CD4-positive, alpha-beta T cell treated with Interleukin-15 for 4 hours (primary cell): ENCODE data around the gene CARD18.
"Not testable (repeated sequence)": the region's sequence is repeated elsewhere in the genome, so short reads cannot be mapped to it uniquely, and the experiment has no call there.

Experiments
- DNase-seq: peaks from one replicate; pipeline ENCODE4 v3.0.0-alpha.2; 2020; ENCODE audit warnings: low spot score

CARD18 gene

DNA sequence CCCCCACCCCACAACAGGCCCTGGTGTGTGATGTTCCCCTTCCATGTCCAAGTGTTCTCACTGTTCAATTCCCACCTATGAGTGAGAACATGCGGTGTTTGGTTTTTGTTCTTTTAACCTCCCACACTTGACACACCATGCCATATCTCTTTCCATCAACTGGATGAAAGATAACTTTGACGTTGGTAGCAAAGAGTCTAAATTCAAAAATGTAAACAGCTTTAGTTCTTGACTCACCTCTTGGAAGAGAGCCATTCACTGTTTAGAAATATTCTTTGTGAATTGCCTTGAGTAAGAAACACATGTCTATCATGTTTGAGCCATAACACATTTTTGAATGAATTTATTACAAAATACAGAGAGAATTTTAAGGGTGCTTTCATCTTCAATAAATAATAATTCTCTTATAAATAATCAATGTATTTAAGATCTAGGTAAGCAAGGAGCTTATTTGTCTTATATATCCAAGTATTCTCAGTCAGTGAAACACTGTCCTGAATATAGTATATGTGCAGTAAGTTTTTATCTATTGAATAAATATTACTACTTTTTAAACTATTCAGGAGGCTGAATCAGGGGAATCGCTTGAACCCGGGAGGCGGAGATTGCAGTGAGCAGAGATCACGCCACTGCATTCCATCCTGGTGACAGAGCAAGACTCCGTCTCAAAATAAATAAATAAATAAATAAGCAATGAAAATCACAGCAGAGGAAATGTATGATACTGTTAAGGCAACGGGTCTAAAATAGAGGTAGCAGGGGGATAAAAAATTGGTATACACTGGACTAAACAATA, 6.7 kb downstream of the CARD18 start:
- no peak for DNase-seq

DNA sequence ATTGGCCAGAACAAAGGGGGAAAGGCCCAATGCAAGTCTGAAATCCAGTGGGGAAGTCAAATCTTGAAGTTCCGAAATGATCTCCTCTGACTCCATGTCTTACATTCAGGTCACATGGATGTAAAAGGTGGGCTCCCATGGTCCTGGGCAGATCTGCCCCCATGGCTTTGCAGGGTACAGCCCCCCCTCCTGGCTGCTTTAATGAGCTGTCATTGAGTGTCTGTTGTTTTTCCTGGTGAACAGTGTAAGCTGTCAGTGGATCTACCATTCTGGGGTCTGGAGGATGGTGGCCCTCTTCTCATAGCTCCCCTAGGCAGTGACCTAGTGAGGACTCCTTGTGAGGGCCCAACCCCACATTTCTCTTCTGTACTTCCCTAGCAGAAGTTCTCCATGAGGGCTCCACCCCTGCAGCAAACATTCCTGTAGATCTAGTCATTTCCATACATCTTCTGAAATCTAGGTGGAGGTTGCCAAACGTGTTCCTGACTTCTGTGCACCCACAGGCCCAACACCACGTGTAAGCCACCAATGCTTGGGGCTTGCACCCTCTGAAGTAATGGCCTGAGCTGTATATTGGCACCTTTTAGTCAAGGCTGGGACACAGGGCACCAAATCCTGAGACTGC, 9.3 kb downstream of the CARD18 start:
- DNase-seq, result no peak

DNA sequence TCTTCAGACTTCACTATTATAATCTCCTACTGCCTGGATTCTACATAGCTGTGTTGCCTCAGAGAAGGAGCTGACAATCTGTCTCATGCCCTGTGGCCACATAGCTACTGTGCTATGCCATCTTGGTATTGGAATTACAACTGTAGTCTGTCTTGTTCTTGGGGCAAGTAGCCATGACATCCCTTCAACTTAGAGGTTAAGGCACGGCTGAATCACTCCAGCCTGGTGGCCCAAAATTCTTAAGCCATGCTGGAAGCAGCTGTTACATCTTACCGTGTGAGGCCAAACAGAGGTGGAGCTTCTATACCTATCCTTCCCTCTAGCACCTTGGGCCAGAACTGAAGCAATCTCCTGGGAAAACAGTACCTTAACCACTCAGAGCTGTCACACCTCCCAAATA, 14.8 kb downstream of the CARD18 start:
- DNase-seq, result no peak

DNA sequence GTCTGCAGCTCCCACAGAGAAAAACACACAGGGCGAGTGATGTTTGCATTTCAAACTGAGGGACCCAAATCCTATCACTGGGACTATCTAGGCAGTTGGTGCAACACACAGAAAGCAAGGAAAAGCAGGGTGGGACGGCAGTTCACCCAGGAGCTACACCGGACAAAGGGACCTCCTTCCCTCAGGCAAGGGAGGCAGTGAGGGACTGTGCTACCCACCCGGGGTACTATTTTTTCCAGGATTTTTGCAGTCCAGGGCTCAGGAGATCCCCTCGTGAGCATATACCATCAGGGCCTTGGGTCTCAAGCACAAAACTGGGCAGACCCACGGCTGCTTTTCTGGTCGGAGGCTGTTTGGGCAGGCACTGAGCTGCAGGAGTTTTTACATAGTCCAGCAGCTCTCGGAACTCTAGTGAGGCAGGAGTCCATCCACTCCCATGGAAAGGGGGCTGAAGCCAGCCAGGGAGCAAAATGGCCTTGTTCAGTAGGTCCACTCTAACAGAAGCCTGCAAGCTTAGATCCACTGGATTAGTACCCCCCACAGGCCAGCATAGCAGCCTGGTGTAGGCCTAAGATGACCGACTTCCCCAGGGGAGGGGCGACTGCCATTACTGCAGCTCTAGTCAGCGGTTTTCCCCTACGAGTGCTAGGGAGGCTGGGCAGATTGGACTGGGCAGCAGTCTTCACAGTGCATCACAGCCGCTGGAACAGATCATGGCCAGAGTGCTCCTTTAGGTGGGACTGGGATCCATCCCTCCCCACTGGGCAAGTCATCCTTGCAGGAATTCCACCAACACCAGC, 28.2 kb downstream of the CARD18 start:
- DNase-seq, result no peak

DNA sequence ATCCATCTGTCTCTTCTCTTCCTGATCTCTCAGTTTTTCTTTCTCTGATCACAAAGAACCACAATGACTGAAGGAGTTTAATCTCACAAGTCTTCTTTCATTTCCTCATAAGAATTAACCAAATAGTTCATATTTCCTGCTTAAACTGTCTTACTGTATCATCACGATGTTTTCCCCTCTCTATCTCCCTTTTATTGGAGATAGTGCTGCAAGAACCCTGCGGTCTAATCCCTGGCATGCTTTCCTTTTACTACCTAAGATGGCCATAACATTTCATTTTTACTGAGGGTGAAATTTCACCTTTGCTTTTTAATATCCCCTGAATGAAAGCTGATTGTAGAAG, 28.9 kb downstream of the CARD18 start:
- DNase-seq, result no peak

DNA sequence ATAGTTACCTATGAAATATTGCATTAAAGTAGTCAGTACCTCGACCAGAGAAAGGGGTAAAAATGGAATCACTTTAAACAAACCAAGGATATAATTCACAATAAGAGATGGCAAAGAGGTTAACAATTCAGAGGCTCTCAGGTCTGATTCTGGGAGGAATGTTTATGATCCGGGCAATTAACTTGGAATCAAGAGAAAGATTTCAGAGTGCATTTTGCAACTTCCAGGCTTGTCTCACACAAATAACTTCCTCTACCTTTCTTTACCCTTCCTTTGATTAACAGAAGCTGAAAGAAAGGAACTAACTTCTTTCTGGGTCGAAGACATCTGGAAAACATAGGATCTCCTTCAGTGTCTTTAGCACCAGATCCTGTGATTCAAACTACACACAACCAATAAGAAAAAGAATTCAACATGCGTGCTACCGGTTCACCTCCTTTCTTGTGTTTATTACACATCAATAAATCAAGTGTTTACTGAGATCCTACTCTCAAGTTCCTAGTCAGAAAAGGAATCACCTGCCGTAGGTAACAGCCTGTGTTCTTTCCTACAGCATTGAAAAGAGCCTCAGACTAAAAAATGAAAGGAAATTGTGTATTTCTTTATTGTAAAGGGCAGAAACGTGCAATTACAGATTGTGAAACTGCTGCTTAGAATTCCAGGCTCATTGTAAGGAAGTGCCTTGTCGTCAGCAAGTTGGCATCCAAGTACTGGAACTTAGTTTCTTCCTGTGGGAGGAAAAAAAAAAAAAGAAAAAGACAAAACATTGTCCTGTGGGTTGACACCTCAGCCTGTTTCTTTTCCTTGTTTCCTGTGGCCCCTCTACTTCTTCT, 29.5 kb downstream of the CARD18 start:
- no peak for DNase-seq

DNA sequence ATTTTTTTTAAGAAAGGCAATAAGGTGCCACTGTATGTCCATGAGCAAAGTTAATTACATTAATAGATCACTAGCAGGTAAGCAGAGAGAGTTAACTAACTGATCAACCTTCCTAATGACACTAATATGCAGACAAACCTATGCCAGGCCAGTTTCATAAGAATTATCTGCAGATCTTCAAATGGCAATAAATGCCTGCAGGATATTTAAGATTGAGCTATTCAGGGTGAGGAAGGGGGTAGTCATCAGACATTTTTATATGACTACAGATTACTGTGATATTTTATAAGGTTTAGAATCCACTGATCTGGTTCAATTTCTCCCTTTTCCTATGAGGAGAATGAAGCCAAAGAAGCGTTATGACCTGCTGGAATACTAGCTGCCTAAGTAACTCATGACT, 30.2 kb downstream of the CARD18 start:
- no peak for DNase-seq

DNA sequence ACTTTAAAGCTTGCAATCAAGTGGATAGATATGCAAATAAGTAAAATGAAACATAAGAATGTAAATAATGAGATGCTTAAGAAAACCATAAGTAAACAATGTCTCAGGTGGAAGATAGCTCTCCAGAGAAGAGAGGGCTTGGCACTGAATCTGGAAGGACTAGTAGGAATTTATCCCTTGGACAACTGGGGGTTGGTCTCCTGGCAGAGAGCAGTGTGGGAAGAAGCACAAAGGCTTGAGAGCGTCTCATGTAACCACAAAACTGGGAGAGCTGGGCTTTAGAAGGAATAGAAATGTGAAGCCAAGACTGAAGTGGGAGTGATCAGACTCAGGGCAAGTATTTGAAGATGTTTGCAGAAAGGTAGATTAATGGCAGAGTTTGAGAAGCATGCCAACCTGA, 31.3 kb downstream of the CARD18 start:
- no peak for DNase-seq

DNA sequence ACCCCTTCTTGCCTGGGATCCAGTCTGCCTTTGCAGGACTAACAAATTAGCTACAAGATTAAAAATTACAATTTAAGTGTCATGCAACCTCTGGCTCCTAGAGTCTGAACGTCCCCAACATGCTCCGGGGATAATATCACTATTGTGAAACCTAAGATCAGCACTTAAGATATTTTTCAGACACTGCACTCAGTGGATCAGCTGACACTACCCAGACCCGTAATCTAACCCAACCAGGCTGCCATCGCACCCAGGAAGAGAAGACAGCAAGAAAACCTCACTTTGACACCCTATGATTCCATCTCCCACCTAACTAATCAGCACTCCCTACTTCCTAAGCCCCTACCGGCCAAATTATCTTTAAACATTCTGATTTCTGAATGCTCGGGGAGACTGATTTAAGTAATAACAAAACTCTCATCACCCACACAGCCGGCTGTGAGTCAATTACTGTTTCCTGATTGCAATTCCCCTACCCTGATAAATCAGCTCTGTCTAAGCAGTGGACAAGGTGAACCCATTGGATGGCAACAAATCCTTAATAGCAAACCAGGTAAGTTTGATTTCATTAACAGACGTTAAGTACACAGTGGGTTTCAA, 32.2 kb downstream of the CARD18 start:
- not testable (repeated sequence) for DNase-seq

DNA sequence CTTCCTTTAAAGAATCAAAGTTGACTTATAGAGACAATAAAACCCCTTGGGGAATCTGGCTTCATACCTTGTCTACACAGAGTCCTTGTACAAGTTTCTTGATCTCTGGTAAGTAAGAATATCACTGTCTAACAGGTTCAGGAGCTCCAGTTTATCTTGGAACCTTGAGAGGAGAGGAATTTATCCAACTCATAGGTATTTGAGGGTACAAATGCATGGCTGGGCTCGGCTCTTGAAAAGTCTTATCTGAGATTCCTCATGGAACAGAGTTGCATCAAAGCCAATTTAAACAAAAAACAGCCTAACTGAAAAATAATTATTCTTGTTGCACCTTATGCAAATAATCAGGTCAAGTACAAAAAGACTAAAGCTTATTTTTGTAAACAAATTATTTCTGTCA, 33.4 kb downstream of the CARD18 start:
- DNase-seq, result no peak

DNA sequence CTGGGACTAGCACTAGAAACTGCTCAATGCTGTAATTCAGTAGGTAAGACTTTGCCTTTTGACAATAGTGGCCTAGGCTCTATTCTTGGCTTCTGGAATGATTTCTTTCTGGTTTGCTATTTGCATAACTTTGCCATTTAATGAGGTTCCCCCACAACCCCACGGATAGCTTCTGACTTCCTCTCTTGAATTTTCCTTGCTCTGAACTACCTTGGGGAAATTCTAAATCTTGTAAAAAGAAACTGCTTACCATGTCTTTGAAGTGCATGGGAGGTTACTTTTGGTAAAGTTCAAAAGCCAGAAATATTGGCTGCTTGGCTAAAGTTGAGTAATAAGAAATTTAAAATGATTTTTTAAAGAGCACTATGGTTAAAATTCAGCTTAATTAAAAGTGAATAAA, 35.3 kb downstream of the CARD18 start:
- DNase-seq, result no peak

DNA sequence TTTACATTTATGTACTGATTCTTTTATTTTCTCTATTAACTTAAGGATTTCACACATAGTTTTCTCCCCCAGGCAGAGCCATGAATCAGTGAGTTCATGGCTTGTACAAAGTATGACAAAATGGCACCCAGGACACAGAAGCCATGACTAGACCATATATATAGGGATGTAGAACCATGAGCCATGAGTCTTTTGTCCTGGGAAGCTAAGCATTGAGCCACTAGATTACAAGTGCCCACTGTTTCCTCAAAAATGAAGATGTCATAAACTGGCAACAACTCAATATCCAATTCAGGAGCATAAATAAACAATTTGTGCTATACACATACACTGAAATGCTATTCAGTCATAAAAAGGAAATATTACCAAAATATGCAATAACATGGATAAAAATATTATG, 36.2 kb downstream of the CARD18 start:
- no peak for DNase-seq

DNA sequence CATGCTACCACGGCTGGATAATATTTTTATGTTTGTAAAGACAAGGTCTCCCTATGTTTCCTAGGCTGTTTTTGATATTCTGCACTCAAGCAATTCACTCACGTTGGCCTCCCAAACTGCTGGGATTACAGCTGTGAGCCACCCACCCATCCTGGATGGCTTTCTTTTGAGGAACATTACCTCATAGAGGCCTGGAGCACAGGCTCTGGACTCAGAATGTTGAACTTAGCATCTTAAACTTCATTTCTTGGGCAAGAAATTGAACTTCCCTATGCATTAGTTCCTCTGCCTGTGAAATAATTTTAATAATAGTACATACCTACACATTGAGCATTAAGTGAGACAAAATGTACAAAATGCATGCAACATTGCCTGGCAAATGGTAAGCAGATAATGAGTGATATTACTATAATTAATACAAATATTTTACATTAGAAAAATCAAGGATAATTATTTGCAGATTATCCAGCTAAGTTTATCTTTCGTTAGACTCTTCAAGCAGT, 37.4 kb downstream of the CARD18 start:
- DNase-seq, result not testable (repeated sequence)

DNA sequence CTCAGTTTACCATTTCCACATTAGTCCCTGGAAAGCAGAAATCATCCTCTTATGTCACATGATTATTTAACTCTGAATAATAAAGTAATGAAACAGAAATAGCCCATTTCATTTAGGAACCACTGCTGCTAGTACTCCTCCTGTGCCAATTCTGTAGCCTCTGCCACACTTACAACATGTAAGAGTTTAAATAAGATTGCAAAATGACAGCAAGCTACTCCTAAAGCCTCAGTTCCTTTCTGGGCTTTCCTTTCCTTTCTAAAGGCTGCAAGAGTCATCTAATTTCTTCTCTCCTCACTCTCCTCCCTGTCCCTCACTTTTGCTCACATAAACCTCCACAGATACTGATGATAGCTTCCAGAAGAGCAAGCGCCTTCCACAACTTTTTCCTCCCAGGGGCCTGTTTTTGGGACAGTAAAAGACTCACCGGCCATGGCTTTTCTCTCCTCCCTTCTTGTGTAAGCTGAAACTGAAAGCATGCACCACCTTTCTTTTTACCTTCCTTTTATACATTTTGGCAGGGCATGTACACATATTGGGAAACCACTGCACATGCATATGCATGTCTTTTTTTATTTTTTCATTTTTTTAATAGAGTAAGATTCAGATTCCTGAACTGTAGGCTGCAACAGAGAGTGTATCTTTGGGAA, 38.5 kb downstream of the CARD18 start:
- DNase-seq, result peak; percentile 11

DNA sequence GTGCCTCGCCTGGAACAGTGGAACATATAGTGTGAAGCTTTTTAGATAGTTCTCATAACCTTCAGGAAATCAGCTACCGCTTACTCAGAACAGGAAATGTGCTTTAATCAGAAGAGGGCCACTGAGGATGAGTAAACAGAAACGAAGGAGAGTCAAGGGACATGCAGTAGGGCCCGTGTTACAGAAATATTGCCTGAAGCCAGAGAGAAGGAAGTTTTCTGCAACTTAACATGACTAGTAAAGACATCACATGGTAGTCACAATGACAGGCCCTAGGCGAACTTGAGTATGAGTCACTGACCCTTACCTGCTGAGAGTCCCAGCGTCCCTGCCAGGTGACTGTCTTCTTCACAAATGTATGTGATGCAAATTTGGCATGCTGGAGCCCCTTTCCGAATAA, 39.4 kb downstream of the CARD18 start:
- peak; percentile 72 for DNase-seq

DNA sequence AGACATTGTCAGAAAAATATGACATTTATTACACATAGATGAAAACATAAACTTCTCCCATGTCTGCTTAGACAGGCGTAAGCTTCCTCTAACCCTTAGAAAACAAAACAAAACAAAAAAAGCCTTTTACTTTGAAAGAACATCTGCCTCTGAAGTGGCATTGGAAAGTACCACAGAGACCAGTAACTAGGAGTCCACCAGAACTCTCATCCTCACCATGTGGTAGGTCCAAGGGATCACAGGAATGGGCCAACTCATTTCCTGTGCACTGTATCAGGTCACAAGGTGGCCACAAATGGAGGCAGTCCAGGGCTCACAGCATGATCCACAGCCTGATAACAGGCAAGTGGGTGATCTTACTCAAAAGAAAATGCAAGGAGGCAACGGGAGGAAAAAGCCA, 40.0 kb downstream of the CARD18 start:
- not testable (repeated sequence) for DNase-seq

DNA sequence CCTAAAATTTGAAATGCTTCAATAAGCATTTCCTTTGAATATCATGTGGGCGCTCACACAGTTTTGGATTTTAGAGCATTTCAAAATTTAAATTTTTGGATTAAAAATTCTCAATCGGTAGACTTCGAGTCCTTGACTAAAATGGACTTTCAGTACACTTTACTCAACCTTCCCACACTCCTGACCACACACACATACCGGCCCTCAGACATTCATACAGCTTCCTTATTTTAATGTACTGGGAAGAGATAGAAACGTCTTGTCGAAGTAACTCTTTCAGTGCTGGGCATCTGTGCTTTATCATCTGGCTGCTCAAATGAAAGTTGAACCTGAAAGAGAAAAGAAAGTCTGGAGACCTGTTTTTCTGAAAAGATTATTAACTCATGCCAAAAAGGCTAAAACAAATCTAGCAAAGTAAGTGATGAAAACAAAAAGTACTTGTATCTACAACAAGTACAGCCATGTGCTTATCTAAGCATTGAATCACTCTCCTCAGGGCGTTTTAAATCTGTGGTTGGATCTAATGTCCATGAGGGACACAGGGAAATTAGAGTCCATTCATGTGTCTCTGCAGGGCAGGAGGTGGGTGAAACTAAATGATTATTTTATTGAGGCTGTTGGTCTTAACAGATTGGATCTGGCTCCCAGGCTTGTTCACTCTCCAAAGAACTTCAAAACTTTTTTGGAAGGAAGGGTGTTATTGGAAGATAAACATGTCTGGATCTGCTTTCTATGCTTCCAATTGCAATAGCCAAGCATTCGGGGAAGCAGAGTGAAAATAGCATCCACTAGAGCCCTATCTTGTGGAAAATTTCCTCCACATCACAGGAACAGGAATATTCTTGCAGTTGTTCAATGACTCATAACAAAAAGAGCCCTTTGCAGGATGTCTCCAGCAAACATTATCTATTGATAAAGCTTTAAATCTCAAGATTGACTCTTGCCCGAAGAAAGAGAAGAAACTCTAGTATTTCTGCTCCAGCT, 47.0 kb downstream of the CARD18 start:
- no peak for DNase-seq
